ENCODE data around the gene CACNA1S. TPM values are rescaled to one million over a fixed set of nuclear protein-coding genes. Genes with fewer than 3 reads are reported as not detected.

The CACNA1S gene
- total RNA-seq, 4 donors from 2014 or later, result not detected

DNA sequence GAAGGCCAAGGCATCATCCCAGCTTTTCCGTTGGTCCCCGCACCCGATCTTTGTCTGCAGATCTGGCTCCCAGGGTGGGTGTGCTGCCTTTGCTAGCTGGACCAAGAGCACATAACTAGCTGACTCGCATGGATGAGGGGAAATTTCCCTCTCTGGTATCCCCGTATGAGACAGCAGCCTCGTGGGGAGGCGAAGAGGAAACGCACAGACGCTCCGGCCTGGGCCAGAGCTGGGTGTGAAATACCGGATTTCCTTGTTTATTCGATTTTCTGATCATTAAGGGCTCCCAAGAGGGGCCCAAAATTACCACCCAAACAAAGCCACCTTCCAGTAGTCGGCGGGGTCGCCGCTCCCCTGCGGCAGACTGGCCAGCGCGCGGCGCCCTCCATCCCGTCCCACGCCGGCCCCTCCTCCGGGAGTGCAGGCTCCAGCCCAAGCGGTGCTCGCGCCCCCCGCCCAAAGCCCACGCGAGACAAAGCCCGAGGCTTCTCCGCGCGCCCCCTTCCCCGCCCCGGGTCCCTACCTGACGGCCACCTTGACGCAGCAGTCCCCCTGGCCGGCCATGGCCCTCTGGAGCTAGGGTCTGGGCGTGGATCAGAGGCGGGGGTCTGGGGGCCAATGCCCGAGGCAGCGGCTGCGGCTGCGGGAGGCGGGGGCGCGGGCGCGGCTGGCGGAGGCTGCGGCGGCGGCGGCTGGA lies 89.3 kb downstream of the CACNA1S start:
- no peak for ATAC-seq
- no peaks in the 10 kb centered on the region for H3K9me3 ChIP-seq
- peak overlapping the region in 3 of 4 donors; percentile 7 to 72 (median 28) for H3K27ac ChIP-seq
- H3K36me3 ChIP-seq, result no peaks in the 10 kb centered on the region
- WGBS, 2 donors (ENCODE audit: low coverage in 1 of 2), result 13 to 28% methylated on average over 4 to 5 of the region's 56 CpGs
- peaks cover 0 to 67% (median 17%) of the 10 kb centered on the region in 3 donors for H3K4me1 ChIP-seq
- H3K27me3 ChIP-seq, result peaks cover 11% of the 10 kb centered on the region
- H3K4me3 ChIP-seq, result peak overlapping the region; percentile 49 to 68
- no peak for TF ChIP-seq POLR2A (IDR thresholded peaks at IDR 0.05)
- TF ChIP-seq, protein P1, sequence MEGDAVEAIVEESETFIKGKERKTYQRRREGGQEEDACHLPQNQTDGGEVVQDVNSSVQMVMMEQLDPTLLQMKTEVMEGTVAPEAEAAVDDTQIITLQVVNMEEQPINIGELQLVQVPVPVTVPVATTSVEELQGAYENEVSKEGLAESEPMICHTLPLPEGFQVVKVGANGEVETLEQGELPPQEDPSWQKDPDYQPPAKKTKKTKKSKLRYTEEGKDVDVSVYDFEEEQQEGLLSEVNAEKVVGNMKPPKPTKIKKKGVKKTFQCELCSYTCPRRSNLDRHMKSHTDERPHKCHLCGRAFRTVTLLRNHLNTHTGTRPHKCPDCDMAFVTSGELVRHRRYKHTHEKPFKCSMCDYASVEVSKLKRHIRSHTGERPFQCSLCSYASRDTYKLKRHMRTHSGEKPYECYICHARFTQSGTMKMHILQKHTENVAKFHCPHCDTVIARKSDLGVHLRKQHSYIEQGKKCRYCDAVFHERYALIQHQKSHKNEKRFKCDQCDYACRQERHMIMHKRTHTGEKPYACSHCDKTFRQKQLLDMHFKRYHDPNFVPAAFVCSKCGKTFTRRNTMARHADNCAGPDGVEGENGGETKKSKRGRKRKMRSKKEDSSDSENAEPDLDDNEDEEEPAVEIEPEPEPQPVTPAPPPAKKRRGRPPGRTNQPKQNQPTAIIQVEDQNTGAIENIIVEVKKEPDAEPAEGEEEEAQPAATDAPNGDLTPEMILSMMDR (IDR thresholded peaks at IDR 0.05), result no peak
- no peak for TF ChIP-seq EP300 (IDR thresholded peaks at IDR 0.05)
- no peak for TF ChIP-seq POLR2AphosphoS5 (IDR thresholded peaks at IDR 0.05)

DNA sequence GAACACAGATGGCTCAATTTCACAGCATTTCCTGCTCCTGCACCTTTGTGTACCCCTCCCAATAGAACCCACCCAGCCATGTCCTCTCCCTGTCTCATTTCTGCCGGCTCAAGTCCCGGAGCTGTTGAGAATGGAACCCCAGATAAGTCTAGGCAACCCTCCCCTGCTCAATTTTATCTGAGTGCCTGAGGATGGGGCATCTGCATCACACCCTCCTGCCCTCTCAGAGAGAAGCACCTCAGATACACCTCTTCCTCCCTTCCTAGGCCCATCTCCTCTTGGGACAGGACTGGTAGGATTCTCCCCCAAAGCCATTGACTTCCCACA lies 89.8 kb downstream of the CACNA1S start:
- no peak for ATAC-seq
- TF ChIP-seq POLR2AphosphoS5 (IDR thresholded peaks at IDR 0.05), result no peak
- no peak for TF ChIP-seq EP300 (IDR thresholded peaks at IDR 0.05)
- TF ChIP-seq POLR2A (IDR thresholded peaks at IDR 0.05), result no peak
- TF ChIP-seq, protein P1 (IDR thresholded peaks at IDR 0.05), result no peak
- H3K9me3 ChIP-seq, result no peaks in the 10 kb centered on the region
- H3K27me3 ChIP-seq, result peaks cover 11% of the 10 kb centered on the region
- H3K27ac ChIP-seq, result peak overlapping the region in 1 of 4 donors; percentile 72
- no peaks in the 10 kb centered on the region for H3K36me3 ChIP-seq
- WGBS, 2 donors (ENCODE audit: low coverage in 1 of 2), result 83 to 100% methylated on average over 2 of the region's 2 CpGs
- H3K4me3 ChIP-seq, result peak overlapping the region in 1 of 2 donors; percentile 68
- H3K4me1 ChIP-seq, result peaks cover 0 to 67% (median 17%) of the 10 kb centered on the region in 3 donors

DNA sequence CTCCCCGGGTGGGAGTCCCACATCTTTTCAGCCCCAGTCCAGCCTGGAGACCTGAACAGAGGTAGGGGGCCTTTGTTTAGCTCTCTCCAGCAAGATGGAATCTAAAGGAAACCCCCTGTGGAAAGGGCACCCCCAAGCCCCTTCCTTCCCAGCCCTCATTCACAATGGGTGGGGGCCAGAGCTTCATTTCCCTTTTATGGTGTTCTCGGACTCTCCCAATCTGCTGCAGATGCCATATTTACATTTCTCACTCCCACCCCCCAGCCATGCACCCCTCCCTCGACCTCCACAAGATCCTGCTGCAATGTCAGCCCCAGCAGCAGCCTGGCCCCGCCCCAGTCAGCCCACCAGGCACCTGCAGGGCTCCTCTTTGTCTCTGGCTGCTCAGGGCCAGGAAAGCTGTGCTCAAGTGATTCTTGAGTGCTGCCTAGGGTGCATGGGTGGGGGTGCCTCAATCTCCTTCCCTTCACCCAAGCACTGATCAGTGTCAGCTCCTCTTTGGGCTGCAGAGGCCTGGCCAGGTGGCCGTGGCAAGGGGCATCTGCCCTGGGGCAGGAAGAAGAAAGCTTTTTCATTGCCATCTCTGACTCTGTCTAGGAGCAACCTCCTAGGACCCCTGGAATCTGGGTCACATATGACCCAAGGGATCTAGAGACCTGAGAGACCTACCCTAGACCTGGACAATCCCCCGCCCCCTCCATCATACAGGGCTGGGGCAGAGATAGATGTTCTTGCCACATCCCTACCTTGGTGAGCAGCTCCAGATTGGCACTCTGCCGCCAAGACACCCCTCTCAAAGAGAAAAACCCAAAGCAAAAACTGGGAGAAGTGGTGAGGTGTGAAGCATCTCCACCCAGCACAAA lies 90.4 kb downstream of the CACNA1S start:
- no peak for ATAC-seq
- 60 to 88% methylated on average over 1 to 4 of the region's 7 CpGs for WGBS, 2 donors (ENCODE audit: low coverage in 1 of 2)
- H3K4me3 ChIP-seq, result peak overlapping the region in 1 of 2 donors; percentile 68
- H3K27me3 ChIP-seq, result peaks cover 15% of the 10 kb centered on the region
- H3K4me1 ChIP-seq, result peaks cover 0 to 65% (median 17%) of the 10 kb centered on the region in 3 donors
- no peak for TF ChIP-seq POLR2AphosphoS5 (IDR thresholded peaks at IDR 0.05)
- no peak for TF ChIP-seq POLR2A (IDR thresholded peaks at IDR 0.05)
- TF ChIP-seq, protein P1 (IDR thresholded peaks at IDR 0.05), result no peak
- no peak for TF ChIP-seq EP300 (IDR thresholded peaks at IDR 0.05)
- no peak overlapping the region for H3K27ac ChIP-seq
- H3K36me3 ChIP-seq, result no peaks in the 10 kb centered on the region
- H3K9me3 ChIP-seq, result no peaks in the 10 kb centered on the region

DNA sequence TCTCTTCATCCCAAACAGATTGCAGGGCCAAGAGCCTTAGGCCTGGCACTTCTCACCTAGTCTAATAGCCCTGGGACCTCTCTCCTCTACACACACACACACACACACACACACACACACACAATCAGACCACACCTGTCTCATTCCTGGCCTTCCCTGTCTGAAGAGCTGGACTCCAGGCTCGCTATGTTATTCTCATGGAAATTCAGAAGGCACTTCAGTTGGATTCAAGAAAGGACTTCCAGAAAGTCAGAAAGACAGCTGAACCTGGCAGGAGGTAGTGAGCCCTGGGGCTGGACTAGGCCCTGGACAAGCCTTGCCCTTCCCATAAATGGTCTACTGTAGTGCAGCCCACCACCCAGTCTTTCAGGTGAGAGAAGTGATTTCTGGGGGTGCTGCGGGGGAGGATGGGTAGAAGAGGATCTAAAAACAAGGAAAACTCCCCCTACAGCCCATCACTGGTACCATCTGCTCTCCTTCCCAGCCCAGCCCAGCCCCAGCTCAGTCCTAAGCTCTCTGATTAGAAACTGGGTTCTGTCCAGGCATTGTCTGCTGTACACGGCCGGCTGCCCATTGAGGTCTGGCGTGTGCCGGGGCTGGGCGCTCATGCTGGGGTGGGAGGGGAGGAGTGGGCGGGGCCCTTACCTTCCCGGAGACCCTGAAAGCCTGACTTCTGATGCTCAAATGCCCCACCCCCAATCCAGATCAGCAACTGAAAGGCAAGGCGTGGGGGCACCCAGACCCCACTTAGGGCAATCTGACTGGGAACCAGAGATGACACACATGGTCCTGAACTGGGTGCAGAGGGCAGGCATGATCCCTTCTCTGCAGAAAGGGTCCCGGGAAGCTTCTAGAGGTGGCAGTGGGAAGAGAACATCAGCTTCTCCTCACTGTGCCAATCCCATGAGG lies 91.3 kb downstream of the CACNA1S start:
- peaks cover 0 to 65% (median 15%) of the 10 kb centered on the region in 3 donors for H3K4me1 ChIP-seq
- H3K9me3 ChIP-seq, result no peaks in the 10 kb centered on the region
- no peak for TF ChIP-seq EP300 (IDR thresholded peaks at IDR 0.05)
- TF ChIP-seq POLR2A (IDR thresholded peaks at IDR 0.05), result no peak
- H3K27me3 ChIP-seq, result peaks cover 15% of the 10 kb centered on the region
- 50 to 80% methylated on average over 1 to 2 of the region's 11 CpGs for WGBS, 2 donors (ENCODE audit: low coverage in 1 of 2)
- no peak overlapping the region for H3K4me3 ChIP-seq
- ATAC-seq, result no peak
- H3K27ac ChIP-seq, result peak overlapping the region in 1 of 4 donors; percentile 7
- no peaks in the 10 kb centered on the region for H3K36me3 ChIP-seq

Data from gastroesophageal sphincter (tissue), 4 donors.